A549 treated with CORT108297 at 1 μM for 4 hours (cell line): ENCODE measurements around the gene CDC14A. TPM values are rescaled to one million over a fixed set of nuclear protein-coding genes. Genes with fewer than 3 reads are reported as not detected.

Experiments used
- total RNA-seq: library from RNA; stranded (reverse); fragments of 200-300 nt; extraction: Qiagen RNA extraction; gene quantifications from 5 replicates; pipeline ENCODE4 v1.2.3, GENCODE V29; 2022

Gene CDC14A
- total RNA-seq = 2.3 to 2.8 TPM (median 2.5 TPM) in 5 replicates

GRCh38 chr1:100352267-100353070, at the start of gene CDC14A:
Gene CDC14A, plus strand, starts transcription at chr1:100352506. Its CDS starts 449 bp downstream, at chr1:100352955.

Other genes starting within 250 kb of the CDC14A start
- gene SASS6, start 219.6 kb upstream of the CDC14A start, total RNA-seq = 3.5 to 4.9 TPM (median 4.5 TPM) in 5 replicates
- 5.9 to 8.7 TPM (median 6.9 TPM) in 5 replicates for gene TRMT13, start 219.3 kb upstream of the CDC14A start, total RNA-seq
- 0.07 to 0.15 TPM (median 0.11 TPM) in 4 of 5 replicates, not detected in the other for gene LRRC39, start 174.2 kb upstream of the CDC14A start, total RNA-seq
- 3.2 to 4.7 TPM (median 4.1 TPM) in 5 replicates for gene DBT, start 102.7 kb upstream of the CDC14A start, total RNA-seq
- 21.4 to 24.7 TPM (median 22.7 TPM) in 5 replicates for gene RTCA, start 86.3 kb upstream of the CDC14A start, total RNA-seq
- not detected in 5 replicates for gene GPR88, start 185.6 kb downstream of the CDC14A start, total RNA-seq